SK-N-SH (cell line): ENCODE results near the gene TRAM2.

ENCODE experiments used
- CHD2 ChIP-seq: fragments of 150-350 bp; IDR thresholded peaks from 2 replicates; pipeline ENCODE4 v1.6.1; 2018; ENCODE audit warnings: low read length; ENCODE audit not compliant: partially characterized antibody
- CTCF ChIP-seq: fragments of 200-600 bp; sonication (generic); IDR thresholded peaks from 2 replicates; pipeline ENCODE4 v1.6.1; 2017; ENCODE audit warnings: antibody characterized with exemption, mild to moderate bottlenecking, moderate library complexity
- ELF1 ChIP-seq: IDR thresholded peaks from 2 replicates; pipeline ENCODE4 v1.4.0; 2012
- EP300 ChIP-seq, 2 experiments: IDR thresholded peaks; 2 replicates each; pipeline versions ENCODE4 v1.4.0 to v1.6.1; 2012; ENCODE audit warnings: borderline replicate concordance in 1 of 2, low read depth in 1 of 2, low read length in 1 of 2
- EZH2phosphoT487 ChIP-seq: fragments of 200-600 bp; sonication (generic); IDR thresholded peaks from 2 replicates; pipeline ENCODE4 v1.6.1; 2017; ENCODE audit warnings: low read depth, mixed run types, mild to moderate bottlenecking, antibody characterized with exemption, moderate library complexity, borderline replicate concordance
- NFIC ChIP-seq: IDR thresholded peaks from 2 replicates; pipeline ENCODE4 v1.4.0; 2012; ENCODE audit warnings: borderline replicate concordance
- POLR2AphosphoS5 ChIP-seq: IDR thresholded peaks from 2 replicates; pipeline ENCODE4 v1.6.1; 2012; ENCODE audit warnings: low read depth, low read length
- RAD21 ChIP-seq: IDR thresholded peaks from 2 replicates; pipeline ENCODE4 v1.6.1; 2012; ENCODE audit warnings: mild to moderate bottlenecking, low read length
- RXRA ChIP-seq: IDR thresholded peaks from 2 replicates; pipeline ENCODE4 v1.4.0; 2012; ENCODE audit warnings: low read depth, mild to moderate bottlenecking, borderline replicate concordance

- TF ChIP-seq CTCF (no peak), NFIC (no peak), EP300 (IDR thresholded peaks at IDR 0.05; ENCODE audit: borderline replicate concordance in 1 of 2, low read depth in 1 of 2, low read length in 1 of 2) (no peak), CHD2 (no peak), EZH2phosphoT487 (no peak), ELF1 (no peak), RXRA (no peak), POLR2AphosphoS5 (no peak), RAD21 (no peak)
Observed at GRCh38 chr6:52533491-52533890, 43.4 kb downstream of the TRAM2 start.
